HEK293 (cell line): ENCODE data around the gene AP3B2.

Experiments
- GLIS1 ChIP-seq: fragments of 450-650 bp; formaldehyde crosslinking; IDR thresholded peaks from 2 replicates; pipeline ENCODE4 v1.5.1; 2016; ENCODE audit warnings: missing biosample characterization, missing genetic modification characterization
- KLF9 ChIP-seq: fragments of 450-650 bp; formaldehyde crosslinking; IDR thresholded peaks from 2 replicates; pipeline ENCODE4 v1.5.1; 2016; ENCODE audit warnings: missing biosample characterization, missing genetic modification characterization, low read depth
- REPIN1 ChIP-seq: fragments of 450-650 bp; formaldehyde crosslinking; IDR thresholded peaks from 2 replicates; pipeline ENCODE4 v1.5.1; 2017; ENCODE audit warnings: missing biosample characterization, missing genetic modification characterization, low read depth
- SCRT1 ChIP-seq: fragments of 450-650 bp; formaldehyde crosslinking; IDR thresholded peaks from 2 replicates; pipeline ENCODE4 v1.5.1; 2016; ENCODE audit warnings: missing biosample characterization, missing genetic modification characterization, borderline replicate concordance
- SP3 ChIP-seq: fragments of 450-650 bp; formaldehyde crosslinking; IDR thresholded peaks from 2 replicates; pipeline ENCODE4 v1.5.1; 2016; ENCODE audit warnings: missing biosample characterization, missing genetic modification characterization
- SP7 ChIP-seq: fragments of 450-650 bp; formaldehyde crosslinking; IDR thresholded peaks from 2 replicates; pipeline ENCODE4 v1.5.1; 2016; ENCODE audit warnings: missing biosample characterization, missing genetic modification characterization
- ZBTB20 ChIP-seq: fragments of 450-650 bp; formaldehyde crosslinking; IDR thresholded peaks from 2 replicates; pipeline ENCODE4 v1.5.1; 2016; ENCODE audit warnings: missing biosample characterization, missing genetic modification characterization
- ZFP37 ChIP-seq: fragments of 450-650 bp; formaldehyde crosslinking; IDR thresholded peaks from 2 replicates; pipeline ENCODE4 v1.5.1; 2016; ENCODE audit warnings: missing biosample characterization, missing genetic modification characterization
- ZFP41 ChIP-seq: fragments of 450-650 bp; formaldehyde crosslinking; IDR thresholded peaks from 2 replicates; pipeline ENCODE4 v1.5.1; 2016; ENCODE audit warnings: missing biosample characterization, missing genetic modification characterization, borderline replicate concordance
- ZNF16 ChIP-seq: fragments of 450-650 bp; formaldehyde crosslinking; IDR thresholded peaks from 2 replicates; pipeline ENCODE4 v1.5.1; 2016; ENCODE audit warnings: low read depth, missing biosample characterization, missing genetic modification characterization
- ZNF335 ChIP-seq: fragments of 450-650 bp; formaldehyde crosslinking; conservative IDR thresholded peaks from 2 replicates; pipeline ENCODE4 v1.5.1; 2016; ENCODE audit warnings: missing biosample characterization, missing genetic modification characterization
- ZNF366 ChIP-seq: fragments of 450-650 bp; formaldehyde crosslinking; conservative IDR thresholded peaks from 2 replicates; pipeline ENCODE4 v1.5.1; 2016; ENCODE audit warnings: missing biosample characterization, missing genetic modification characterization
- ZNF48 ChIP-seq: fragments of 450-650 bp; formaldehyde crosslinking; IDR thresholded peaks from 2 replicates; pipeline ENCODE4 v1.5.1; 2016; ENCODE audit warnings: missing biosample characterization, missing genetic modification characterization
- ZNF529 ChIP-seq: fragments of 450-650 bp; formaldehyde crosslinking; IDR thresholded peaks from 2 replicates; pipeline ENCODE4 v1.5.1; 2017; ENCODE audit warnings: missing genetic modification characterization, missing biosample characterization; ENCODE audit not compliant: insufficient replicate concordance
- ZNF677 ChIP-seq: fragments of 450-650 bp; IDR thresholded peaks from 2 replicates; pipeline ENCODE4 v1.5.0; 2018; ENCODE audit warnings: missing biosample characterization, mild to moderate bottlenecking, missing genetic modification characterization, moderate library complexity
- TF ChIP-seq, protein P1 (sequence below): fragments of 450-650 bp; formaldehyde crosslinking; conservative IDR thresholded peaks from 2 replicates; pipeline ENCODE4 v1.5.1; 2016; ENCODE audit warnings: low read depth, missing biosample characterization, missing genetic modification characterization
- TF ChIP-seq, protein P2 (sequence below): fragments of 450-650 bp; formaldehyde crosslinking; IDR thresholded peaks from 2 replicates; pipeline ENCODE4 v1.5.1; 2016; ENCODE audit warnings: missing biosample characterization, missing genetic modification characterization
- TF ChIP-seq, protein P3 (sequence below): fragments of 450-650 bp; formaldehyde crosslinking; IDR thresholded peaks from 2 replicates; pipeline ENCODE4 v1.5.1; 2016; ENCODE audit warnings: missing biosample characterization, missing genetic modification characterization
- TF ChIP-seq, protein P4 (sequence below): fragments of 450-650 bp; formaldehyde crosslinking; IDR thresholded peaks from 2 replicates; pipeline ENCODE4 v1.5.1; 2016; ENCODE audit warnings: missing biosample characterization, missing genetic modification characterization

Gene AP3B2

DNA sequence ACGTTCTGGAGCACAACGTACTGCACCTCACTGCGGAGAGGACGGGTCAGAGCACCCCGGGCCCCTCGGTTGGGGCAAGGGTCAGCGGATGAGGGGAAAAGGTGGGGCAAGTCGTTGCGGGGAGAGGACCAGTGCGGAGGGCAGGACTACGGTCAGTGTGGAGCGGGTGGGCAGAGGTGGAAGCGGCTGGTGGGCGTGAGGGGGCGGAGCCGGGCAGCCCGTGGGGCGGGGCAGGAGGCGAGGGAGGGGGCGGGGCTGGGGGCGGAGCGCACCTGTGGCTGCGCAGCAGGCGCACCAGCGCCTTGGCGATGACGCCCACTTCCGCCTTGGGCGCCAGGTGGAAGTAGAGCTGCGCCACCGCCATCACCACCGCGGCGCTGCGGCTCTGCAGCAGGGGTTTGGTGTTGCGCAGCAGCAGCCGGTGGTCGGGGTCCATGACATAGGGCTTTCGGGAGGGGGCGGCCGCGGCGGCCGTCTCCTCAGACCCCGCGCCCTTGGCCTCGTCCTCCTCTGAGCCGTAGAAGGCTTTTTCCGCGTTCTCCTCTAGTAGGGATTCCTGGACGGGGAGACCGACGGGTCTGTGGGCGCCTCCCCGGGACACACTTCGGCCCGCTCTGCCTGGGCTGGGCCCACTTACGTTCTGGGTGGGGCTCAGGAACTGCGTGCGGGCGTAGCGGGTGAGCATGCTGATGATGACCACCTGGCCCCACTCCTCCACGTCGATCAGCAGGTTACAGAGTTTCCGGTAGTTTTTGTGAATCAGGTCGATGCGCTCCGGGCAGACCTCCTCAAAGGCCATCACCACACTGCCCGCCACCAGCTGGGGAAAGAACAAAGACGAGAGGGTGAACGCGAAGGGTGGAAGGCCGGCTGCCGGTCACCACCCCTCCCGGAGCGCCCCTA, 29.2 kb downstream of the AP3B2 start (continued):
- TF ChIP-seq, protein P1, sequence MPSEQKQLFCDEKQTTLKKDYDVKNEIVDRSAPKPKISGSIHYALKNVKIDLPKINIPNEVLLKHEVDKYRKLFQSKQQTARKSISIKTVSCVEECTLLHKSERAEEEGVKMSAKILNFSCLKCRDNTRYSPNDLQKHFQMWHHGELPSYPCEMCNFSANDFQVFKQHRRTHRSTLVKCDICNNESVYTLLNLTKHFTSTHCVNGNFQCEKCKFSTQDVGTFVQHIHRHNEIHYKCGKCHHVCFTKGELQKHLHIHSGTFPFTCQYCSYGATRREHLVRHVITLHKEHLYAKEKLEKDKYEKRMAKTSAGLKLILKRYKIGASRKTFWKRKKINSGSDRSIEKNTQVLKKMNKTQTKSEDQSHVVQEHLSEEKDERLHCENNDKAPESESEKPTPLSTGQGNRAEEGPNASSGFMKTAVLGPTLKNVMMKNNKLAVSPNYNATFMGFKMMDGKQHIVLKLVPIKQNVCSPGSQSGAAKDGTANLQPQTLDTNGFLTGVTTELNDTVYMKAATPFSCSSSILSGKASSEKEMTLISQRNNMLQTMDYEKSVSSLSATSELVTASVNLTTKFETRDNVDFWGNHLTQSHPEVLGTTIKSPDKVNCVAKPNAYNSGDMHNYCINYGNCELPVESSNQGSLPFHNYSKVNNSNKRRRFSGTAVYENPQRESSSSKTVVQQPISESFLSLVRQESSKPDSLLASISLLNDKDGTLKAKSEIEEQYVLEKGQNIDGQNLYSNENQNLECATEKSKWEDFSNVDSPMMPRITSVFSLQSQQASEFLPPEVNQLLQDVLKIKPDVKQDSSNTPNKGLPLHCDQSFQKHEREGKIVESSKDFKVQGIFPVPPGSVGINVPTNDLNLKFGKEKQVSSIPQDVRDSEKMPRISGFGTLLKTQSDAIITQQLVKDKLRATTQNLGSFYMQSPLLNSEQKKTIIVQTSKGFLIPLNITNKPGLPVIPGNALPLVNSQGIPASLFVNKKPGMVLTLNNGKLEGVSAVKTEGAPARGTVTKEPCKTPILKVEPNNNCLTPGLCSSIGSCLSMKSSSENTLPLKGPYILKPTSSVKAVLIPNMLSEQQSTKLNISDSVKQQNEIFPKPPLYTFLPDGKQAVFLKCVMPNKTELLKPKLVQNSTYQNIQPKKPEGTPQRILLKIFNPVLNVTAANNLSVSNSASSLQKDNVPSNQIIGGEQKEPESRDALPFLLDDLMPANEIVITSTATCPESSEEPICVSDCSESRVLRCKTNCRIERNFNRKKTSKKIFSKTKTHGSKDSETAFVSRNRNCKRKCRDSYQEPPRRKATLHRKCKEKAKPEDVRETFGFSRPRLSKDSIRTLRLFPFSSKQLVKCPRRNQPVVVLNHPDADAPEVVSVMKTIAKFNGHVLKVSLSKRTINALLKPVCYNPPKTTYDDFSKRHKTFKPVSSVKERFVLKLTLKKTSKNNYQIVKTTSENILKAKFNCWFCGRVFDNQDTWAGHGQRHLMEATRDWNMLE (tag by site-specific recombination): peak; percentile 38; the same call in 1 of the 2 replicates
- TF ChIP-seq ZFP37 (tag by site-specific recombination) (peak; percentile 54; the same call in 1 of the 2 replicates), ZNF48 (tag by site-specific recombination) (no peak), SCRT1 (no peak; the same call in 1 of the 2 replicates), ZNF335 (tag by site-specific recombination) (peak; percentile 57), ZBTB20 (tag by site-specific recombination) (no peak; the same call in 1 of the 2 replicates), ZNF16 (tag by site-specific recombination) (no peak), SP3 (tag by site-specific recombination) (peak; percentile 75), ZNF366 (tag by site-specific recombination) (no peak), KLF9 (tag by site-specific recombination) (peak; percentile 71), ZNF677 (no peak), ZFP41 (tag by site-specific recombination) (no peak), SP7 (tag by site-specific recombination) (0 out of 2 replicates have a peak, but pooled peaks have one; percentile 29), GLIS1 (tag by site-specific recombination) (peak; percentile 32), ZNF529 (tag by site-specific recombination) (no peak), REPIN1 (tag by site-specific recombination) (0 out of 2 replicates have a peak, but pooled peaks have one; percentile 27)
- TF ChIP-seq, protein P2, sequence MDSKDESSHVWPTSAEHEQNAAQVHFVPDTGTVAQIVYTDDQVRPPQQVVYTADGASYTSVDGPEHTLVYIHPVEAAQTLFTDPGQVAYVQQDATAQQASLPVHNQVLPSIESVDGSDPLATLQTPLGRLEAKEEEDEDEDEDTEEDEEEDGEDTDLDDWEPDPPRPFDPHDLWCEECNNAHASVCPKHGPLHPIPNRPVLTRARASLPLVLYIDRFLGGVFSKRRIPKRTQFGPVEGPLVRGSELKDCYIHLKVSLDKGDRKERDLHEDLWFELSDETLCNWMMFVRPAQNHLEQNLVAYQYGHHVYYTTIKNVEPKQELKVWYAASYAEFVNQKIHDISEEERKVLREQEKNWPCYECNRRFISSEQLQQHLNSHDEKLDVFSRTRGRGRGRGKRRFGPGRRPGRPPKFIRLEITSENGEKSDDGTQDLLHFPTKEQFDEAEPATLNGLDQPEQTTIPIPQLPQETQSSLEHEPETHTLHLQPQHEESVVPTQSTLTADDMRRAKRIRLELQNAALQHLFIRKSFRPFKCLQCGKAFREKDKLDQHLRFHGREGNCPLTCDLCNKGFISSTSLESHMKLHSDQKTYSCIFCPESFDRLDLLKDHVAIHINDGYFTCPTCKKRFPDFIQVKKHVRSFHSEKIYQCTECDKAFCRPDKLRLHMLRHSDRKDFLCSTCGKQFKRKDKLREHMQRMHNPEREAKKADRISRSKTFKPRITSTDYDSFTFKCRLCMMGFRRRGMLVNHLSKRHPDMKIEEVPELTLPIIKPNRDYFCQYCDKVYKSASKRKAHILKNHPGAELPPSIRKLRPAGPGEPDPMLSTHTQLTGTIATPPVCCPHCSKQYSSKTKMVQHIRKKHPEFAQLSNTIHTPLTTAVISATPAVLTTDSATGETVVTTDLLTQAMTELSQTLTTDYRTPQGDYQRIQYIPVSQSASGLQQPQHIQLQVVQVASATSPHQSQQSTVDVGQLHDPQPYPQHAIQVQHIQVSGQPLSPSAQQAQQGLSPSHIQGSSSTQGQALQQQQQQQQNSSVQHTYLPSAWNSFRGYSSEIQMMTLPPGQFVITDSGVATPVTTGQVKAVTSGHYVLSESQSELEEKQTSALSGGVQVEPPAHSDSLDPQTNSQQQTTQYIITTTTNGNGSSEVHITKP (tag by site-specific recombination): peak; percentile 59
- TF ChIP-seq, protein P3, sequence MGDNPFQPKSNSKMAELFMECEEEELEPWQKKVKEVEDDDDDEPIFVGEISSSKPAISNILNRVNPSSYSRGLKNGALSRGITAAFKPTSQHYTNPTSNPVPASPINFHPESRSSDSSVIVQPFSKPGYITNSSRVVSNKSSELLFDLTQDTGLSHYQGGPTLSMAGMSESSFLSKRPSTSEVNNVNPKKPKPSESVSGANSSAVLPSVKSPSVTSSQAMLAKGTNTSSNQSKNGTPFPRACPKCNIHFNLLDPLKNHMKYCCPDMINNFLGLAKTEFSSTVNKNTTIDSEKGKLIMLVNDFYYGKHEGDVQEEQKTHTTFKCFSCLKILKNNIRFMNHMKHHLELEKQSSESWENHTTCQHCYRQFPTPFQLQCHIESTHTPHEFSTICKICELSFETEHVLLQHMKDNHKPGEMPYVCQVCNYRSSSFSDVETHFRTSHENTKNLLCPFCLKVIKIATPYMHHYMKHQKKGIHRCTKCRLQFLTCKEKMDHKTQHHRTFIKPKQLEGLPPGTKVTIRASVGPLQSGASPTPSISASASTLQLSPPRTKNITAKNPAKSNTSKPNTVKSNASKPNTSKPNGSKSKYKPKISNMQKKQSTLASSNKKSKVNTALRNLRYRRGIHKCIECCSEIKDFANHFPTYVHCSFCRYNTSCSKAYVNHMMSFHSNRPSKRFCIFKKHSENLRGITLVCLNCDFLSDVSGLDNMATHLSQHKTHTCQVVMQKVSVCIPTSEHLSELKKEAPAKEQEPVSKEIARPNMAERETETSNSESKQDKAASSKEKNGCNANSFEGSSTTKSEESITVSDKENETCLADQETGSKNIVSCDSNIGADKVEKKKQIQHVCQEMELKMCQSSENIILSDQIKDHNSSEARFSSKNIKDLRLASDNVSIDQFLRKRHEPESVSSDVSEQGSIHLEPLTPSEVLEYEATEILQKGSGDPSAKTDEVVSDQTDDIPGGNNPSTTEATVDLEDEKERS: no peak
- TF ChIP-seq, protein P4, sequence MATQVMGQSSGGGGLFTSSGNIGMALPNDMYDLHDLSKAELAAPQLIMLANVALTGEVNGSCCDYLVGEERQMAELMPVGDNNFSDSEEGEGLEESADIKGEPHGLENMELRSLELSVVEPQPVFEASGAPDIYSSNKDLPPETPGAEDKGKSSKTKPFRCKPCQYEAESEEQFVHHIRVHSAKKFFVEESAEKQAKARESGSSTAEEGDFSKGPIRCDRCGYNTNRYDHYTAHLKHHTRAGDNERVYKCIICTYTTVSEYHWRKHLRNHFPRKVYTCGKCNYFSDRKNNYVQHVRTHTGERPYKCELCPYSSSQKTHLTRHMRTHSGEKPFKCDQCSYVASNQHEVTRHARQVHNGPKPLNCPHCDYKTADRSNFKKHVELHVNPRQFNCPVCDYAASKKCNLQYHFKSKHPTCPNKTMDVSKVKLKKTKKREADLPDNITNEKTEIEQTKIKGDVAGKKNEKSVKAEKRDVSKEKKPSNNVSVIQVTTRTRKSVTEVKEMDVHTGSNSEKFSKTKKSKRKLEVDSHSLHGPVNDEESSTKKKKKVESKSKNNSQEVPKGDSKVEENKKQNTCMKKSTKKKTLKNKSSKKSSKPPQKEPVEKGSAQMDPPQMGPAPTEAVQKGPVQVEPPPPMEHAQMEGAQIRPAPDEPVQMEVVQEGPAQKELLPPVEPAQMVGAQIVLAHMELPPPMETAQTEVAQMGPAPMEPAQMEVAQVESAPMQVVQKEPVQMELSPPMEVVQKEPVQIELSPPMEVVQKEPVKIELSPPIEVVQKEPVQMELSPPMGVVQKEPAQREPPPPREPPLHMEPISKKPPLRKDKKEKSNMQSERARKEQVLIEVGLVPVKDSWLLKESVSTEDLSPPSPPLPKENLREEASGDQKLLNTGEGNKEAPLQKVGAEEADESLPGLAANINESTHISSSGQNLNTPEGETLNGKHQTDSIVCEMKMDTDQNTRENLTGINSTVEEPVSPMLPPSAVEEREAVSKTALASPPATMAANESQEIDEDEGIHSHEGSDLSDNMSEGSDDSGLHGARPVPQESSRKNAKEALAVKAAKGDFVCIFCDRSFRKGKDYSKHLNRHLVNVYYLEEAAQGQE (tag by site-specific recombination): no peak
